IPS DF 4.7 (cell line): ENCODE measurements around the gene GRIK4.

ENCODE experiments used
- DNase-seq: peaks from one replicate; pipeline ENCODE4 v3.0.0-alpha.2; 2013; ENCODE audit warnings: low spot score; ENCODE audit errors: extremely low read depth

The GRIK4 gene

GRCh38 chr11:120666121-120666639 lies 154.6 kb downstream of the GRIK4 start:
- no peak for DNase-seq

GRCh38 chr11:120667281-120667680 lies 155.7 kb downstream of the GRIK4 start:
- no peak for DNase-seq

GRCh38 chr11:120667934-120668333 lies 156.4 kb downstream of the GRIK4 start:
- no peak for DNase-seq

- DNase-seq, result no peak
Observed at GRCh38 chr11:120668537-120668936, 157.0 kb downstream of the GRIK4 start.

GRCh38 chr11:120674542-120674941 lies 163.0 kb downstream of the GRIK4 start:
- DNase-seq, result no peak

- no peak for DNase-seq
Observed at GRCh38 chr11:120675171-120675570, 163.6 kb downstream of the GRIK4 start.

- DNase-seq, result no peak
Observed at GRCh38 chr11:120676991-120677390, 165.4 kb downstream of the GRIK4 start.

GRCh38 chr11:120680322-120680721 lies 168.8 kb downstream of the GRIK4 start:
- no peak for DNase-seq

- peak; percentile 38 for DNase-seq
Observed at GRCh38 chr11:120681434-120682331, 170.1 kb downstream of the GRIK4 start.

GRCh38 chr11:120682332-120682649 lies 170.7 kb downstream of the GRIK4 start:
- DNase-seq, result no peak

- no peak for DNase-seq
Observed at GRCh38 chr11:120682866-120683265, 171.3 kb downstream of the GRIK4 start.

- DNase-seq, result no peak
Observed at GRCh38 chr11:120686516-120686915, 175.0 kb downstream of the GRIK4 start.

GRCh38 chr11:120688163-120688562 lies 176.6 kb downstream of the GRIK4 start:
- no peak for DNase-seq

GRCh38 chr11:120689596-120690275 lies 178.2 kb downstream of the GRIK4 start:
- DNase-seq, result no peak

- no peak for DNase-seq
Observed at GRCh38 chr11:120690406-120690805, 178.9 kb downstream of the GRIK4 start.

GRCh38 chr11:120694726-120695125 lies 183.2 kb downstream of the GRIK4 start:
- DNase-seq, result no peak

- no peak for DNase-seq
Observed at GRCh38 chr11:120695426-120695825, 183.9 kb downstream of the GRIK4 start.

- DNase-seq, result no peak
Observed at GRCh38 chr11:120695939-120696338, 184.4 kb downstream of the GRIK4 start.

GRCh38 chr11:120696597-120697218 lies 185.2 kb downstream of the GRIK4 start:
- DNase-seq, result no peak

GRCh38 chr11:120698918-120699317 lies 187.4 kb downstream of the GRIK4 start:
- no peak for DNase-seq

- no peak for DNase-seq
Observed at GRCh38 chr11:120702656-120703055, 191.1 kb downstream of the GRIK4 start.
